Vagina (tissue), 2 donors: ENCODE data around the gene ATP6V0E1.

ENCODE experiments used
- CTCF ChIP-seq, 3 experiments: fragments of 450-650 bp in 2 of 3; fragments of 200-600 bp in 1 of 3; sonication (generic) in 1 of 3; IDR thresholded peaks; one replicate each; pipeline ENCODE4 v1.5.1; 2017 to 2019; ENCODE audit warnings: antibody characterized with exemption in 3 of 3, mild to moderate bottlenecking in 2 of 3, moderate library complexity in 2 of 3
- POLR2A ChIP-seq, 2 donors: fragments of 450-650 bp; IDR thresholded peaks; one replicate each; pipeline ENCODE4 v1.6.1; 2017; ENCODE audit warnings: antibody characterized with exemption in 2 of 2, mild to moderate bottlenecking in 2 of 2, moderate library complexity in 2 of 2
- POLR2AphosphoS5 ChIP-seq, 2 donors: sonication (generic); formaldehyde crosslinking; IDR thresholded peaks; one replicate each; pipeline ENCODE4 v1.9.0; 2017; ENCODE audit warnings: antibody characterized with exemption in 2 of 2, mild to moderate bottlenecking in 2 of 2, low read depth in 1 of 2; ENCODE audit not compliant: insufficient read depth in 1 of 2

- TF ChIP-seq CTCF (IDR thresholded peaks at IDR 0.05) (no peak), POLR2A (IDR thresholded peaks at IDR 0.05) (no peak), POLR2AphosphoS5 (IDR thresholded peaks at IDR 0.05; ENCODE audit: insufficient read depth in 1 of 2, low read depth in 1 of 2) (no peak)
These were observed 27.3 kb upstream of the ATP6V0E1 start for GRCh38 chr5:172956228-172956627.
